ENCODE measurements around the gene MYADM. TPM values are rescaled to one million over a fixed set of nuclear protein-coding genes. Genes with fewer than 3 reads are reported as not detected.
A peak's percentile ranks its signal among the peaks of the same experiment; 100 is the strongest.
"Not testable (repeated sequence)": the region's sequence is repeated elsewhere in the genome, so short reads cannot be mapped to it uniquely, and the experiment has no call there.

Gene MYADM
- total and polyA plus RNA-seq, 8 donors, result 14.0 to 57.6 (median 31.0) TPM

- 56 to 70% methylated on average over 14 of the region's 14 CpGs for WGBS, 2 donors
- no peak within 1 kb of the TSS for H3K4me3 ChIP-seq
Measured at GRCh38 chr19:53824134-53824611, 43.5 kb upstream of the MYADM start, which contains the start of gene NLRP12. Gene NLRP12, minus strand, starts transcription at chr19:53824314. Its CDS starts 140 bp downstream, at chr19:53824174.

GRCh38 chr19:53826876-53827275, 40.8 kb upstream of the MYADM start:
- no peaks in the 10 kb centered on the region for H3K36me3 ChIP-seq
- no peak overlapping the region for H3K27ac ChIP-seq
- DNase-seq (no peak), ATAC-seq (no peak), FAIRE-seq (no peak)
- intact Hi-C loops (cut with DNase I), result no loop called here
- H3K4me1 ChIP-seq, result no peaks in the 10 kb centered on the region
- peaks cover 0 to 7% (median 0%) of the 10 kb centered on the region in 4 donors for H3K27me3 ChIP-seq
- H3K9me3 ChIP-seq, result no peaks in the 10 kb centered on the region
- WGBS, 2 donors, result 58 to 81% methylated on average over 7 of the region's 7 CpGs
- no peak overlapping the region for H3K4me3 ChIP-seq
- no peak for TF ChIP-seq CTCF (IDR thresholded peaks at IDR 0.05)

More at GRCh38 chr19:53824134-53824611, 43.5 kb upstream of the MYADM start, which contains the start of gene NLRP12:
- Histone ChIP-seq H3K27ac (no peak within 1 kb of the TSS), H3K36me3 (no peaks in the 10 kb centered on the region), H3K4me1 (no peaks in the 10 kb centered on the region), H3K9me3 (no peaks in the 10 kb centered on the region), H3K27me3 (peaks cover 0 to 7% (median 0%) of the 10 kb centered on the region in 4 donors)
- ATAC-seq, result peak in 2 of 4 donors; percentile 59 to 74
- no peak for FAIRE-seq
- no peak for DNase-seq
- TF ChIP-seq CTCF (IDR thresholded peaks at IDR 0.05), result no peak
- intact Hi-C loops (cut with DNase I), result no loop called here

DNA sequence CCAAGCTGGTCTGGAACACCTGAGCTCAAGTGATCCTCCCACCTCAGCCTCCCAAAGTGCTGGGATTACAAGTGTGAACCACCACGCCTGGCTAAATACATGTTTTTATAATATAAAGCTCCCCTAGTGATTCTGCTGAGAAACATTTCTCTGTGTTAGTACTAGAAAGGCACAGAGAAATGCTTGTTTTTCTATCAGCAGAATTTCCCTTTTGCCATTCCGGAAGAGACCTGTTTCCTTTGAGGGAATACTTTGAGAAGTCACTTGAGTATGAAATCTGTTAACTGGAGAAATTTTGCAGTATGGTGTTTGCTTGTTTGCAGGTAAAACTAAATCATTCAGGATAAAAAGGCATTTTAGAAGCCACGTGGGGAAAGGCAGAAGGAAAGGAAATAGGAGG, 39.2 kb upstream of the MYADM start:
- no peak for TF ChIP-seq CTCF (IDR thresholded peaks at IDR 0.05)
- Histone ChIP-seq H3K36me3 (no peaks in the 10 kb centered on the region), H3K27ac (no peak overlapping the region), H3K4me1 (no peaks in the 10 kb centered on the region), H3K9me3 (no peaks in the 10 kb centered on the region), H3K27me3 (peaks cover 0 to 6% (median 0%) of the 10 kb centered on the region in 4 donors), H3K4me3 (no peak overlapping the region)
- intact Hi-C loops (cut with DNase I), result no loop called here
- 49 to 55% methylated on average over 3 of the region's 3 CpGs for WGBS, 2 donors
- no peak for DNase-seq
- FAIRE-seq, result no peak
- ATAC-seq, result no peak

GRCh38 chr19:53832861-53833260, 34.8 kb upstream of the MYADM start:
- H3K9me3 ChIP-seq; H3K27me3 ChIP-seq; H3K4me1 ChIP-seq; FAIRE-seq; DNase-seq; H3K27ac ChIP-seq; H3K4me3 ChIP-seq; ATAC-seq; H3K36me3 ChIP-seq; intact Hi-C loops (cut with DNase I): not testable (repeated sequence)
- WGBS, 2 donors, result 10 to 15% methylated on average over 7 to 10 of the region's 13 CpGs

DNA sequence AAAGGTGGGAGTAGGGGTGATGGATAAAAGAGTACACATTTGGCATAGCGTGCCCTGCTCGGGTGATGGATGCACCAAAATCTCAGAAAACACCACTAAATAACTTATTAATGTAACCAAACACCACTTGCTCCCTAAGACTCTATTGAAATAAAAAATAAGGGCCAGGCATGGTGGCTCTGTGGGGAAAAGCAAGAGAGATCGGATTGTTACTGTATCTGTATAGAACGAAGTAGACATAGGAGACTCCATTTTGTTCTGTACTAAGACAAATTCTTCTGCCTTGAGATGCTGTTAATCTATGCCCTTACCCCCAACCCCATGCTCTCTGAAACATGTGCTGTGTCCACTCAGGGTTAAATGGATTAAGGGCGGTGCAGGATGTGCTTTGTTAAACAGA, 29.2 kb upstream of the MYADM start:
- FAIRE-seq; H3K4me3 ChIP-seq; intact Hi-C loops (cut with DNase I); H3K4me1 ChIP-seq; H3K27ac ChIP-seq; ATAC-seq; H3K9me3 ChIP-seq; H3K36me3 ChIP-seq; H3K27me3 ChIP-seq; DNase-seq: not testable (repeated sequence)
- 60 to 71% methylated on average over 5 of the region's 5 CpGs for WGBS, 2 donors

GRCh38 chr19:53840241-53840640, 27.4 kb upstream of the MYADM start:
- not testable (repeated sequence) for ATAC-seq, FAIRE-seq, H3K27ac ChIP-seq, H3K27me3 ChIP-seq, DNase-seq, H3K9me3 ChIP-seq, H3K4me3 ChIP-seq, H3K36me3 ChIP-seq, H3K4me1 ChIP-seq
- 73 to 90% methylated on average over 12 of the region's 12 CpGs for WGBS, 2 donors
- intact Hi-C loops (cut with DNase I), result loop anchor here in 1 of 3 donors (5.0 kb wide), 1 partner anchor 182 kb away; no protein-coding TSS in a partner anchor

DNA sequence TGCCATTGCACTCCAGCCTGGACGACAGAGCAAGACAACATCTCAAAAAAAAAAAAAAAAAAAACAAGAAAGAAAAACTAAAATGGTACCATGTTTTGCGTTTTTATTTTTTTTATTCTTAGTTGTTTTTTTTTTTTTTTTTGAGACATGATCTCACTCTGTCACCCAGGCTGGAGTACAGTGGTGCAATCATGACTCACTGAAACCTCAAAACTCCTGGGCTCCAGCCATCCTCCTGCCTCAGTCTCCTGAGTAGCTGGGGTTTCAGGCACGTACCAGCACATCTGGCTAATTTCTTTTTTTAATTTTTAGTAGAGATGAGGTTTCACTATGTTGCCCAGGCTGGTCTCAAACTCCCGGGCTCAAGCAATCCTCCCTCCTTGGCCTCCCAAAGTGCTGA, 26.8 kb upstream of the MYADM start:
- not testable (repeated sequence) for H3K27ac ChIP-seq, H3K9me3 ChIP-seq, H3K36me3 ChIP-seq, DNase-seq, H3K27me3 ChIP-seq, FAIRE-seq, H3K4me3 ChIP-seq, H3K4me1 ChIP-seq
- ATAC-seq, result peak in 2 of 4 donors; percentile 41 to 64
- intact Hi-C loops (cut with DNase I), result loop anchor here in 1 of 3 donors (5.0 kb wide), 1 partner anchor 181 kb away; no protein-coding TSS in a partner anchor
- 56 to 81% methylated on average over 4 of the region's 4 CpGs for WGBS, 2 donors
